Measurements from ENCODE around the gene C2CD4A. TPM values are rescaled to one million over a fixed set of nuclear protein-coding genes. Genes with fewer than 3 reads are reported as not detected.

C2CD4A gene
- total and polyA plus RNA-seq, 9 of the 15 experiments (the other 6 are each of a cell fraction or from before 2014, with no cell fraction given) = not detected

GRCh38 chr15:62060113-62060895, 6.5 kb upstream of the C2CD4A start, which contains the start of gene VPS13C (continued):
- no peak for TF ChIP-seq GTF2A2 (tag; IDR thresholded peaks at IDR 0.05)
- no peak for TF ChIP-seq ZC3H4 (CRISPR knock-in tag; IDR thresholded peaks at IDR 0.05; ENCODE audit: borderline replicate concordance)
- TF ChIP-seq ZNF586 (CRISPR knock-in tag; conservative IDR thresholded peaks at IDR 0.05) = no peak
- no peak; the same call in 1 of the 2 replicates for TF ChIP-seq ZNF263 (CRISPR knock-in tag; IDR thresholded peaks at IDR 0.05; ENCODE audit: borderline replicate concordance)
- no peak for TF ChIP-seq ATF6 (CRISPR knock-in tag; IDR thresholded peaks at IDR 0.05)
- no peak for TF ChIP-seq THRAP3 (IDR thresholded peaks at IDR 0.05; ENCODE audit: borderline replicate concordance)
- no peak for TF ChIP-seq NCOA4 (IDR thresholded peaks at IDR 0.05; ENCODE audit: partially characterized antibody)
- TF ChIP-seq TCFL5 (CRISPR knock-in tag; conservative IDR thresholded peaks at IDR 0.05) = no peak
- peak; percentile 57; the same call in 1 of the 2 replicates for TF ChIP-seq MXI1 (IDR thresholded peaks at IDR 0.05; ENCODE audit: low read depth, low read length)
- TF ChIP-seq E2F5 (CRISPR knock-in tag; IDR thresholded peaks at IDR 0.05) = no peak
- TF ChIP-seq POLR3A (IDR thresholded peaks at IDR 0.05; ENCODE audit: borderline replicate concordance, extremely low read depth, insufficient read depth, insufficient read length) = no peak
- no peak for TF ChIP-seq ZNF609 (CRISPR knock-in tag; IDR thresholded peaks at IDR 0.05; ENCODE audit: borderline replicate concordance)
- TF ChIP-seq PATZ1 (CRISPR knock-in tag; IDR thresholded peaks at IDR 0.05; ENCODE audit: borderline replicate concordance) = no peak
- TF ChIP-seq TEAD4 (IDR thresholded peaks at IDR 0.05; ENCODE audit: low read length) = peak; percentile 27; the same call in 1 of the 2 replicates
- TF ChIP-seq TEAD4 (CRISPR knock-in tag; IDR thresholded peaks at IDR 0.05; ENCODE audit: borderline replicate concordance) = no peak
- no peak for TF ChIP-seq POLR3G (IDR thresholded peaks at IDR 0.05; ENCODE audit: extremely low read depth, insufficient read length, insufficient replicate concordance)

Measured in K562 (cell line).